ENCODE measurements around the gene CALCB. TPM values are rescaled to one million over a fixed set of nuclear protein-coding genes. Genes with fewer than 3 reads are reported as not detected.
A peak's percentile ranks its signal among the peaks of the same experiment; 100 is the strongest.
"Not testable (repeated sequence)": the region's sequence is repeated elsewhere in the genome, so short reads cannot be mapped to it uniquely, and the experiment has no call there.

Gene CALCB, protein sequence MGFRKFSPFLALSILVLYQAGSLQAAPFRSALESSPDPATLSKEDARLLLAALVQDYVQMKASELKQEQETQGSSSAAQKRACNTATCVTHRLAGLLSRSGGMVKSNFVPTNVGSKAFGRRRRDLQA
- under 1 TPM; 0.39 to 0.62 TPM for total RNA-seq
- 0.38 to 0.70 reads per million in 2 donors for total RNA-seq

DNA sequence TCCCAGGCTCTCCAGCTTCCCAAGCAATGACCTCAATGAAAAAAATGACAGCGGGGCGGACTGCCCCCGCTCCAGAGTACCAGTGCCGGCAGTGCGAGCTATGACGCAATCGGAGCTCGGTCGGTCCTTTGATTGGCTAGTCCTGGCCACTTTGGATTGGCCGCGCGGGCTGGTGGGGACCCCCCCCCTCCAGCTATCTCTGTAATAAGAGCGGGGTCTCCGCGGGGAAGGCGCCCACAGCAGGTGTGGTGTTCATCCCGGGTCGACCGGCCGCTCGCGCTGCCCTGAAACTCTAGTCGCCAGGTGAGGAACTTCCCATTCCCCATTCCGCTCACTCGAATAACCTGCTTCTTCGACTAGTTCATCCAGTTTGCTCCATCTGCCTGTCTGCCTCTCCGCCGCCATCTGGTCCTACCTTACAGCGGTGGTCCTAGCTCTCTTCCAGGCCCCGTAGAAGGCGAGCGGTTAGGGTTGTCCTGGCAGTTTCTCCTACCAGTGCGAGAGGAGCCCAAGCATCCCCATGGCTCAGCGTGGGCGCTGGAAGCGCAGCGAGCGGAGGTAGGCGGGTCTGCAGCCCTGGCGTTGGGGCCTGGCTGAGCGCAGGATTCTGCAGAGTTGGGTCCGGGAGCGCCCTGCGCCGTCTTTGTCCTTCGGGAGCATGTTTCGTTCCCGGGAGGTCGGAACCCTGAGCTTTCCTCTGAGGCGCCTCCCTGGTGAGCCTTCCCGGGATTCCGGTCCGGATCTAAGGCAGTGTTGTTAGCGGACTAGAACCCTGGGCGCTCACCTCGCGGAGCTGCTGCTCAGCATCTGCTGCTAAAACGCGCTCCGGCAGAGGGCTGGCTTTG is at the start of gene CALCB:
TSS of gene CALCB (plus strand) at position 233 of the 845 bp plus-strand sequence. CDS start 1,126 bp downstream, outside the sequence.
- DNase-seq (no peak), ATAC-seq (peak; percentile 14)
- peak within 1 kb of the TSS; percentile 88 for H3K4me3 Mint-ChIP-seq
- peaks cover 11% of the 10 kb centered on the region for H3K4me1 Mint-ChIP-seq
- no peaks in the 10 kb centered on the region for H3K9me3 ChIP-seq (ENCODE audit: control insufficient read depth, low read length, poor library complexity, severe bottlenecking)
- peaks cover 20% of the 10 kb centered on the region for H3K27me3 Mint-ChIP-seq
- H3K36me3 Mint-ChIP-seq (ENCODE audit: low read depth) = peaks cover 2% of the 10 kb centered on the region
- peak within 1 kb of the TSS; percentile 74 for H3K27ac Mint-ChIP-seq

DNA sequence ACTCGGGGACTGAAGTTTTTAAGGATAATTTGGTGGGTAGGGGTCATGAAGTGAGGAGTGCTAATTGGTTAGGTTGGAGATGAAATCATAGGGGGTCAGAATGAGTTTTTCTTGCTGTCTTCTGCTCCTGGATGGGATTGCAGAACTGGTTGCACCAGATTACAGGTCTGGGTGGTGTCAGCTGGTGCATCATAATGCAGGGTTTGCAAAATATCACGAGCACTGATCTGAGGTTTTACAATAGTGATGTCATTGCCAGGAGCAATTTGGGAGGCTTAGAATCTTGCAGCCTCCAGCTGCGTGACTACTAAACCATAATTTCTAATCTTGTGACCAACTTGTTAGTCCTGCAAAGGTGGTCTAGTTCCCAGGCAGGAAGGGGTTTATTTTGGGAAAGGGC is 46.4 kb upstream of the CALCB start:
- DNase-seq = no peak
- no peaks in the 10 kb centered on the region for H3K9me3 ChIP-seq (ENCODE audit: control insufficient read depth, low read length, poor library complexity, severe bottlenecking)
- Mint-ChIP-seq H3K27me3 (peaks cover 24% of the 10 kb centered on the region), H3K4me3 (no peak overlapping the region), H3K27ac (no peak overlapping the region), H3K36me3 (ENCODE audit: low read depth) (peaks cover 2% of the 10 kb centered on the region), H3K4me1 (peaks cover 4% of the 10 kb centered on the region)
- no peak for ATAC-seq

DNA sequence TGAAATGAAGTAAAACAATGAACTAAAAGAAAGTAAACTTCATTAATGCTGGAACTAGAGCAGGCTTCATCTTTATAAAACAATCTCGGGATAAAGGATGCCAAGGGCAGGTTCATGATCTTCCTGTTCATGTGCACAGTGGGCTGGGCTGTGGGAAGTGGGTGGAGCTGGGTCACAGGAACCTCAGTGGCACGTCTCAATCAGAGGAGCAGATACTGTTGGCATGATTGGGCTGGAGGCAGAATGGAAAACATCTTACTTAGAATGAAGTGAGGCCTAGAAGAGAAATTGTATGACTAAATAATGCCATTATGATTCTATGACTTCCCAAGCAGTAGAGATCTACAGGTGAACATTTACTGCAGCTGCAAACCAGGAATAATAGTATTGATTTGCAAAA is 45.4 kb upstream of the CALCB start:
- H3K27ac Mint-ChIP-seq = no peak overlapping the region

DNA sequence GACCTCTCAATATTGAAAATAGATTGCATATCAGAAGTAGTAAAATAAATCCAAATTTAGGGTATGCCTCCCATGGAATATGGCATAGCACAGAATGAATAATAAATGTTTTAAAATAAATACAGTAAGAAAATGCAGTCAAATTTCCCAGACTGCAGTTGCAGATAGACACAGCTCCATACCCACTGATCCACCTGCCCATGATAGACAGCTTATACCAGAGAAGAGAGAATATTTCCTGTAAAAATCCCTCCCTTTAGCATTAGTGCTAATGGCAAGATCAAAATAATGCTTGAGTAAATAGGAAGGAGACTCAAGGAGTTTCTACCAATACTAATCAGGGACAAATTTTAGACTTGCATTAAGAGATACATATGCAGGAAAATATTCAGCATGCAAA is 45.0 kb upstream of the CALCB start:
- Mint-ChIP-seq H3K36me3 (ENCODE audit: low read depth) (peaks cover 2% of the 10 kb centered on the region), H3K27me3 (peaks cover 24% of the 10 kb centered on the region), H3K4me3 (no peak overlapping the region), H3K27ac (no peak overlapping the region), H3K4me1 (peaks cover 4% of the 10 kb centered on the region)
- DNase-seq (no peak), ATAC-seq (no peak)
- H3K9me3 ChIP-seq (ENCODE audit: control insufficient read depth, low read length, poor library complexity, severe bottlenecking) = no peaks in the 10 kb centered on the region

More for the DNA sequence above, 45.4 kb upstream of the CALCB start:
- Mint-ChIP-seq H3K27me3 (peaks cover 24% of the 10 kb centered on the region), H3K4me1 (peaks cover 4% of the 10 kb centered on the region), H3K4me3 (no peak overlapping the region), H3K36me3 (ENCODE audit: low read depth) (peaks cover 2% of the 10 kb centered on the region)
- ATAC-seq (no peak), DNase-seq (no peak)
- no peaks in the 10 kb centered on the region for H3K9me3 ChIP-seq (ENCODE audit: control insufficient read depth, low read length, poor library complexity, severe bottlenecking)

DNA sequence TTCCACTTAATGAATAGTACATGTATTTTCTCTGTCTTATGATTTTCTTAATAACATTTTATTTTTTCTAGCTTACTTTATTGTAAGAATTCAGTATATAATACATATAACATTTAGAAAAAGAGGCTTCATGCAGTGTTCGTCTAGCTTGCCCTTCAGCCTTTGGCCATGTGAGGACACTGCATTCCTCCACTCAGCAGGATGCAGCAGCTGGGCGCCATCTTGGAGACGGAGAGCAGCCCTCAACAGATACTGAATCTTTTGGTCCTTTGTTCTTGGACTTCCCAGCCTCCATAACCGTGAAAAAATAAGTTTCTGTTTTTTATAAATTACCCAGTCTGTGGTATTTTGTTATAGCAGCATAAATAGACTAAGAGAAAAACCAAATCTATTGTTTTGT is 41.4 kb upstream of the CALCB start:
- H3K27ac Mint-ChIP-seq; H3K4me3 Mint-ChIP-seq; H3K9me3 ChIP-seq (ENCODE audit: control insufficient read depth, low read length, poor library complexity, severe bottlenecking); H3K4me1 Mint-ChIP-seq; ATAC-seq; H3K36me3 Mint-ChIP-seq (ENCODE audit: low read depth); DNase-seq: not testable (repeated sequence)
- peaks cover 31% of the 10 kb centered on the region for H3K27me3 Mint-ChIP-seq

DNA sequence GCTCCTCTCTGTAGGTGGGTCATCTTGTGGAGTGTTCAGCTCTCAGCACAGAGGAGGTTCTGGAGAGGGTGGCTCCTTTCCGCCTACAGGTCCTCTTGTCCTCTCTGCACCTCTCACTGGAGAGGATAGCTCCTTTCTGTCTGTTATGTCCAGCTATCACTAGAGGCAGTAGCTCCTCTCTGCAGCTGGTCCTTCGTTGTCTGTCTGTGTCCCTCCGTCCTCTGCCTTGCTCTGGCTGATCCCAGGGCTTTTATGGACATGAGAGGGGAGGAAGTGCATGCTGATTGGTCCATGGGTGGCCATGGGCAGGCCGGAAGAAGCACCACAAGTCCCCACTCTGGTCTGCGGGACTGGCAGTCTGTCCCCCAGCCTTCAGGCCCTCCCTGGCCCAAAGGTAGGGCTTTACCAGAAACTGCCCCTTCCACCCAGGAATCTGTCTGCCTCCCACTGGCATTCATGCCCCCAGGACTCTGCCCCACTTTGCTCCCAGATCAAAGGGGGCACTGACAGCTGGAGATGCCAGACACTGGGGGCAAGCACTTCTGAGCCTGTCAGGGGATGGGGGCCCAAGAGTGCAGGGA is 38.6 kb upstream of the CALCB start:
- Mint-ChIP-seq H3K4me1 (peaks cover 2% of the 10 kb centered on the region), H3K36me3 (ENCODE audit: low read depth) (no peaks in the 10 kb centered on the region), H3K4me3 (no peak overlapping the region), H3K27ac (no peak overlapping the region), H3K27me3 (peaks cover 24% of the 10 kb centered on the region)
- no peak for DNase-seq
- no peaks in the 10 kb centered on the region for H3K9me3 ChIP-seq (ENCODE audit: control insufficient read depth, low read length, poor library complexity, severe bottlenecking)
- no peak for ATAC-seq

DNA sequence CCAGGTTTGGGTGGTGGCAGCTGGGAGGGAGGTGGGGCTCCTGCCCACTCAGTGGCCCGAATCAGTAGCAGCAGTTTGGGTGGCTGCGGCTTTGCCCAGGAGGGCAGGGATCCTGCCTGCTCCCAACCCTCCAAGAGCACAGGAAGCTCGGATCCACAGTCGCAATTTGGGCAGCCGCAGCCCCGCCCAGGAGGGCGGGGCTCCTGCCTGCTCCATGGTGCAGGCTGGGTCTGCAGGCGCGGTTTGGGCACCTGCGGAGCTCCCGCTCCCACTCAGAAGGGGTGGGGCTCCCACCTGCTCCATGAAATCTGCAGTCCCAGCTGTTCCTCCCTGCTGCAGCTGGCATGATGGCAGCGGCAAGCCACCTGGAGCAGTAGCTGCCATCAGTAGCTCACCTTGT is 38.1 kb upstream of the CALCB start:
- Mint-ChIP-seq H3K36me3 (ENCODE audit: low read depth) (no peaks in the 10 kb centered on the region), H3K27ac (no peak overlapping the region), H3K27me3 (peaks cover 21% of the 10 kb centered on the region), H3K4me3 (no peak overlapping the region), H3K4me1 (peaks cover 2% of the 10 kb centered on the region)
- ATAC-seq (no peak), DNase-seq (no peak)
- H3K9me3 ChIP-seq (ENCODE audit: control insufficient read depth, low read length, poor library complexity, severe bottlenecking) = no peaks in the 10 kb centered on the region

DNA sequence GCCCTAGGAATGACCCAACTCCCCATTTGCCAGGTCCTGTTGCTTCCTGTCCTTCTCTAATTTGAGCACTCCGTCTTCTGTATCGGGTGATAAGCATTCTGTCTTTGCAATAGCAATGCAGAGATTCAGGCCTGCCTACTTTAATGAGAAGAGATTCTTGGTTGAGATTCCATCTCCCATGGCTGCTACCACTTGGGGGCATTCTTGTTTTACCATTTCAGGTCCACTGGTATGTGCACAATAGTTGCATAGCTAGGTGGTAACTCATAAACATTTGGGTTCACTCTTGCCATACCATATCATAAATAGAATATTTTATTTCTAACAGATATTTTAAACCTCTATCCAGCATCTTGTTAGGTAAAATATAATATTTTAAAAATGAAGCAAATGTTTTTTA is 34.4 kb upstream of the CALCB start:
- no peaks in the 10 kb centered on the region for H3K9me3 ChIP-seq (ENCODE audit: control insufficient read depth, low read length, poor library complexity, severe bottlenecking)
- Mint-ChIP-seq H3K4me1 (peaks cover 2% of the 10 kb centered on the region), H3K36me3 (ENCODE audit: low read depth) (no peaks in the 10 kb centered on the region), H3K27ac (no peak overlapping the region), H3K27me3 (peaks cover 11% of the 10 kb centered on the region), H3K4me3 (no peak overlapping the region)
- DNase-seq = no peak
- no peak for ATAC-seq

DNA sequence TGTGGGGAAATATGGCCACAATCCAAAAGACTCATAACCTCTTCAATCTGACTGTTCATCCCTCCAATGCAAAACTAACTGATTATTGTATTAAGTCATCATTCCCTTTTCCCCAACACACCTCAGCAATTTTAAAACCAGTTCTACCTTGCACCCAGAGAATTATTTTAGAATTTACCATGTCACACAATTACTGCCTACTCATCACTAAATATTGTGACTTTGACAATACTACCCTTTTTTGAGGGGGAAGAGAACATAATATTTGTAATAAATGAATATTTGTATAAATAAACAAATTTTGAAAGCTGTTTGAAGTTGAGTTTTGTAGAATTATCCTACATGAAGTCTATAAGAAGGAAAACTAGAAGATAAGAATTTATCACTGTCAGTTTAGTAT is 28.2 kb upstream of the CALCB start:
- no peak for ATAC-seq
- Mint-ChIP-seq H3K4me3 (no peak overlapping the region), H3K4me1 (no peaks in the 10 kb centered on the region), H3K27me3 (peaks cover 14% of the 10 kb centered on the region), H3K27ac (no peak overlapping the region), H3K36me3 (ENCODE audit: low read depth) (no peaks in the 10 kb centered on the region)
- DNase-seq = no peak
- H3K9me3 ChIP-seq (ENCODE audit: control insufficient read depth, low read length, poor library complexity, severe bottlenecking) = no peaks in the 10 kb centered on the region

DNA sequence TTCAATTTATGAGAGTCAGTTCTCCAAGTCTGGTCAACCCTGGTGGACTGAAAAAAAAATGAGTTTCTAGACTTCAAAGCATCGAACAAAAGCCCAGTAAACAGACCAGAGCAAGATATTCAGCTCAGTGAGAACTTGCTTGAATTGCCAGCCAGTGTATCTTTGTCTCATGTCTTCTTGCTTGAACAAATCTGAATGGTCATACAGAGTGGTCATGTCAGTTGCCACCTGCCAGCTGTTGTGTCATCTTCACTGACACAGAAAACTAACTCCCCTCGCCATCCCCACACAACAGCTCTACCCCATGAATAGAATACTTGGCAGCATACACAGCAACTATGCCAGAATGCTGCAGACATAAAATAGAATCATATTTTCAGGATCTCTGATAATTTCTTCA is 27.5 kb upstream of the CALCB start:
- DNase-seq (no peak), ATAC-seq (no peak)
- no peaks in the 10 kb centered on the region for H3K4me1 Mint-ChIP-seq
- peaks cover 14% of the 10 kb centered on the region for H3K27me3 Mint-ChIP-seq
- no peaks in the 10 kb centered on the region for H3K36me3 Mint-ChIP-seq (ENCODE audit: low read depth)
- no peaks in the 10 kb centered on the region for H3K9me3 ChIP-seq (ENCODE audit: control insufficient read depth, low read length, poor library complexity, severe bottlenecking)
- no peak overlapping the region for H3K4me3 Mint-ChIP-seq
- no peak overlapping the region for H3K27ac Mint-ChIP-seq

DNA sequence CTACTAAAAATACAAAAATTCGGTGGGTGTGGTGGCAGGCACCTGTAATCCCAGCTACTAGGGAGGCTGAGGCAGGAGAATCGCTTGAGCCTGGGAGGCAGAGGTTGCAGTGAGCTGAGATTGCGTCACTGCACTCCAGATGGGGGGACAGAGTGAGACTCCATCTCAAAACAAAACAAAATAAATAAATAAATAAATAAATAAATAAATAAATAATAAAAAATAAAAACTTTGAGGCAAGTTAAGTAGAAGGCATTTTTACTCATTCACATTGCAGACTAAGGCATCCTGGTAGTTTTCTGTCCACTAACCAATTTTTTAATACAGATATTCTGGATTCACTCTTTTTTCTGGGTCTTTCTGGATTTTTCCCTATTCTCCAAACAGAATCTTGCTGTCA is 26.7 kb upstream of the CALCB start:
- H3K4me3 Mint-ChIP-seq; DNase-seq; H3K27ac Mint-ChIP-seq; H3K4me1 Mint-ChIP-seq; H3K9me3 ChIP-seq (ENCODE audit: control insufficient read depth, low read length, poor library complexity, severe bottlenecking); ATAC-seq; H3K36me3 Mint-ChIP-seq (ENCODE audit: low read depth): not testable (repeated sequence)
- peaks cover 16% of the 10 kb centered on the region for H3K27me3 Mint-ChIP-seq

DNA sequence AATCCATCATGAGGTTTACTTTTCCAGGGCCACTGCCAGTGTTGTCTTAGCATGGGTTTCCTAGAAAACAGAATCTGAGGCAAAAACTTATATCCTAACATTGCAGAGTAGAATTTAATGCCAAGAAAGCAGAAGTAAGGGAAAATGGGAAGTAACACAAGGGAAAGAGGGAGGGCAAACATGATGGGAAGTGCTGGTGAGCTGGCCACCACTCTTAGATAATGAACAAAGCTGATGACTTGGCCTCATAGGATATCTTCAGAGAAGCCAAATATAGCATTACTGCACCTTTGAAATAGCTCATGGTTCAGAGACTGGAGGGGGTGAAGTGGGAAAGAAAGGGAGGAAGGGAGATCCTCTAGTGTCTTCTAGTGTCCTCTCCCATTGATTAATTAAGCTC is 24.8 kb upstream of the CALCB start:
- Mint-ChIP-seq H3K36me3 (ENCODE audit: low read depth) (no peaks in the 10 kb centered on the region), H3K27ac (no peak overlapping the region), H3K4me3 (no peak overlapping the region), H3K4me1 (no peaks in the 10 kb centered on the region), H3K27me3 (peaks cover 34% of the 10 kb centered on the region)
- no peaks in the 10 kb centered on the region for H3K9me3 ChIP-seq (ENCODE audit: control insufficient read depth, low read length, poor library complexity, severe bottlenecking)
- ATAC-seq (no peak), DNase-seq (no peak)

DNA sequence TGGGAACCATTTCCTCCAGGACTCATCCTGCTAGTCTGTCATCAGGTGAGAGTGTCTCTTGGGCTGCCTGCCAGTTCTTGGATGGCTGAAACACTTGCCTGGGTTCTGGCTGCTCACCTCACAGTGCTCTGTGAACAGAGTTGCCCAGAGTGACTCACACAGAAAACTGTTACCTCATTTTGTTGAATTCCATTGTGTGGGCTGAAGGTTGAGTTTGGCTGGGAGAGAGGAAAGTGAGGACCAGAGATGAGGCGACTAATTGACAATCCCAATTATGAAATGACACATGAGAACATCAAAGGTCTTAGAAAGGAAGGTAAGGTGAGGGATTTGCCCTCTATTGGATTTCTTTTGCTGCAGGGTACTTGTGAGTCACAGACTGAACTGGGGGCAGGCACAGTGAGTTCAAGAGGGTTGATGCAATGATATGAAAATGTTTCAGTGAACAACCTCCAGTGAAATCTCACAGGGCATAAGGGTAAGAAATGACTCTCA is 20.2 kb upstream of the CALCB start:
- Mint-ChIP-seq H3K27ac (no peak overlapping the region), H3K36me3 (ENCODE audit: low read depth) (no peaks in the 10 kb centered on the region), H3K4me1 (no peaks in the 10 kb centered on the region), H3K4me3 (no peak overlapping the region), H3K27me3 (peaks cover 50% of the 10 kb centered on the region)
- ATAC-seq (no peak), DNase-seq (no peak)
- H3K9me3 ChIP-seq (ENCODE audit: control insufficient read depth, low read length, poor library complexity, severe bottlenecking) = no peaks in the 10 kb centered on the region
